OCI-LY7 (cell line): ENCODE results near the gene RNGTT.

ENCODE experiments used
- EZH2phosphoT487 ChIP-seq: fragments of 200-600 bp; sonication (generic); IDR thresholded peaks from 2 replicates; pipeline ENCODE4 v1.6.1; 2018; ENCODE audit warnings: low read depth, borderline replicate concordance, mild to moderate bottlenecking, mixed run types, antibody characterized with exemption, low read length, moderate library complexity, mixed read lengths
- TF ChIP-seq, protein P1 (sequence below): fragments of 200-600 bp; sonication (generic); conservative IDR thresholded peaks from 2 replicates; pipeline ENCODE4 v1.5.1; 2014; ENCODE audit warnings: mild to moderate bottlenecking, antibody characterized with exemption, low read length, moderate library complexity, mixed read lengths

DNA sequence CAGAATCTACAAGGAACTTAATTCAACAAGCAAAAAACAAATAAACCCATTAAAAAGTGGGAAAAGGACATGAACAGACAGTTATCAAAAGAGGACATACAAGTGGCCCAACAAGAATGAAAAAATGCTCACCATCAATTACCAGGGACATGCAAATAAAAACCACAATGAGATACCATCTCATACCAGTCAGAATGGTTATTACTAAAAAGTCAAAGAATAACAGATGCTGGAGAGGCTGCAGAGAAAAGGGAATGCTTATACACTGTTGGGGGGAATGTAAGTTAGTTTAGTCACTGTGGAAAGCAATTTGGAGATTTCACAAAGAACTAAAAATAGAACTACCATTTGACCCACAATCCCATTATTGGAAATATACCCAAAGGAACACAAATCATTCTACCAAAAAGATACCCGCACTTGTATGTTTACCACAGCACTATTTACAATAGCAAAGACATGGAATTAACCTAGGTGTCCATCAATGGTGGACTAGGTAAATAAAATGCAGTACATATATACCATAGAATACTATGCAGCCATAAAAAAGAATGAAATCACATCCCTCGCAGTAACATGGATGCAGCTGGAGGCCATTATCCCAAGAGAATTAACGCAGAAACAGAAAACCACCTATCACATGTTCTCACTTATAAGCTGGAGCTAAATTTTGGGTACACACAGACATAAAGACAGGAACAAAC lies 48.4 kb downstream of the RNGTT start:
- TF ChIP-seq, protein P1, sequence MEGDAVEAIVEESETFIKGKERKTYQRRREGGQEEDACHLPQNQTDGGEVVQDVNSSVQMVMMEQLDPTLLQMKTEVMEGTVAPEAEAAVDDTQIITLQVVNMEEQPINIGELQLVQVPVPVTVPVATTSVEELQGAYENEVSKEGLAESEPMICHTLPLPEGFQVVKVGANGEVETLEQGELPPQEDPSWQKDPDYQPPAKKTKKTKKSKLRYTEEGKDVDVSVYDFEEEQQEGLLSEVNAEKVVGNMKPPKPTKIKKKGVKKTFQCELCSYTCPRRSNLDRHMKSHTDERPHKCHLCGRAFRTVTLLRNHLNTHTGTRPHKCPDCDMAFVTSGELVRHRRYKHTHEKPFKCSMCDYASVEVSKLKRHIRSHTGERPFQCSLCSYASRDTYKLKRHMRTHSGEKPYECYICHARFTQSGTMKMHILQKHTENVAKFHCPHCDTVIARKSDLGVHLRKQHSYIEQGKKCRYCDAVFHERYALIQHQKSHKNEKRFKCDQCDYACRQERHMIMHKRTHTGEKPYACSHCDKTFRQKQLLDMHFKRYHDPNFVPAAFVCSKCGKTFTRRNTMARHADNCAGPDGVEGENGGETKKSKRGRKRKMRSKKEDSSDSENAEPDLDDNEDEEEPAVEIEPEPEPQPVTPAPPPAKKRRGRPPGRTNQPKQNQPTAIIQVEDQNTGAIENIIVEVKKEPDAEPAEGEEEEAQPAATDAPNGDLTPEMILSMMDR: no peak
- no peak for TF ChIP-seq EZH2phosphoT487
